HG03196 (cell line): ENCODE results near the gene OR1K1.
"Not testable (repeated sequence)": the region's sequence is repeated elsewhere in the genome, so short reads cannot be mapped to it uniquely, and the experiment has no call there.

Experiments used
- ATAC-seq: cut with Tn5 transposase; IDR thresholded peaks from one replicate; pipeline ENCODE4 v1.9.1; 2021; ENCODE audit not compliant: unreplicated experiment

Gene OR1K1

GRCh38 chr9:122800066-122801060, at the start of gene OR1K1:
TSS of gene OR1K1 (plus strand) at chr9:122800123. CDS start at chr9:122800123, 0 bp downstream.
- ATAC-seq = no peak

GRCh38 chr9:122754825-122755224, 45.1 kb upstream of the OR1K1 start:
- no peak for ATAC-seq

GRCh38 chr9:122767817-122768216, 32.1 kb upstream of the OR1K1 start:
- ATAC-seq = no peak

- ATAC-seq = no peak
Observed at GRCh38 chr9:122777052-122777451, 22.9 kb upstream of the OR1K1 start.

- ATAC-seq = no peak
Observed at GRCh38 chr9:122777935-122778627, 21.8 kb upstream of the OR1K1 start.

- ATAC-seq = no peak
Observed at GRCh38 chr9:122779181-122779580, 20.7 kb upstream of the OR1K1 start.

- no peak for ATAC-seq
Observed at GRCh38 chr9:122780026-122780425, 19.9 kb upstream of the OR1K1 start.

GRCh38 chr9:122781671-122782070, 18.3 kb upstream of the OR1K1 start:
- no peak for ATAC-seq

GRCh38 chr9:122785269-122785668, 14.7 kb upstream of the OR1K1 start:
- ATAC-seq = no peak

- no peak for ATAC-seq
Observed at GRCh38 chr9:122786338-122786737, 13.6 kb upstream of the OR1K1 start.

GRCh38 chr9:122788831-122789230, 11.1 kb upstream of the OR1K1 start, which contains the start of gene OR5C1:
TSS of gene OR5C1 (plus strand) at chr9:122788933. CDS start at chr9:122788933, 0 bp downstream.
- ATAC-seq = no peak

GRCh38 chr9:122789256-122790046, 10.5 kb upstream of the OR1K1 start:
- ATAC-seq = no peak

- no peak for ATAC-seq
Observed at GRCh38 chr9:122791872-122792669, 7.9 kb upstream of the OR1K1 start.

- ATAC-seq = no peak
Observed at GRCh38 chr9:122797316-122798063, 2.4 kb upstream of the OR1K1 start.

GRCh38 chr9:122806661-122807060, 6.7 kb downstream of the OR1K1 start:
- no peak for ATAC-seq

- ATAC-seq = no peak
Observed at GRCh38 chr9:122807271-122807900, 7.5 kb downstream of the OR1K1 start.

GRCh38 chr9:122808141-122808540, 8.2 kb downstream of the OR1K1 start:
- no peak for ATAC-seq

- not testable (repeated sequence) for ATAC-seq
Observed at GRCh38 chr9:122809261-122809660, 9.3 kb downstream of the OR1K1 start.

GRCh38 chr9:122810306-122810946, 10.5 kb downstream of the OR1K1 start:
- ATAC-seq = peak; percentile 73
